ENCODE data around the gene CINP.

GRCh38 chr14:102389246-102389645, 26.6 kb upstream of the CINP start:
- no peak for TF ChIP-seq EZH2 (IDR thresholded peaks at IDR 0.05; ENCODE audit: insufficient read depth, poor library complexity, severe bottlenecking)
- TF ChIP-seq EZH2phosphoT487 (IDR thresholded peaks at IDR 0.05; ENCODE audit: insufficient read depth, low read depth) = no peak
